Measurements from ENCODE around the gene MDFIC. TPM values are rescaled to one million over a fixed set of nuclear protein-coding genes. Genes with fewer than 3 reads are reported as not detected.

MDFIC gene
- total and polyA plus RNA-seq, 2 of the 4 experiments (the other 2 are of a cell fraction): 16.9 to 35.0 TPM

- H4K5ac ChIP-seq (ENCODE audit: low read depth, low read length): no peak overlapping the region
- peaks cover 5% of the 10 kb centered on the region for H3K9me1 ChIP-seq (ENCODE audit: insufficient read depth, low read length)
- ChIA-PET CTCF (interaction anchor here (0.6 kb wide), 1 partner anchor 94 kb away, joined by 8 read pairs; no protein-coding TSS in a partner anchor), POLR2A (ENCODE audit: unreplicated experiment) (no interaction called here)
- no peaks in the 10 kb centered on the region; the same call in 1 of the 2 replicates for H4K20me1 ChIP-seq (ENCODE audit: insufficient read depth, low read length)
- H2BK15ac ChIP-seq (ENCODE audit: low read depth, low read length): no peak overlapping the region
- peaks cover 15 to 42% of the 10 kb centered on the region in 2 experiments for H3K79me1 ChIP-seq (ENCODE audit: low read depth in 1 of 2, low read length in 2 of 2)
- H3K56ac ChIP-seq (ENCODE audit: extremely low read depth, insufficient read depth, low read length): no peak overlapping the region
- H3K4me1 ChIP-seq (ENCODE audit: control insufficient read depth, insufficient read depth, low read length): peaks cover 10% of the 10 kb centered on the region
- H2AK5ac ChIP-seq (ENCODE audit: low read depth, low read length): no peak overlapping the region
- no peak overlapping the region for H3K9ac ChIP-seq (ENCODE audit: low read depth, low read length)
- dilution Hi-C loops (cut with HindIII; ENCODE audit: low sequenced_read_pairs, unreplicated experiment) (no loop called here), intact Hi-C loops (cut with micrococcal nuclease) (no loop called here), in situ Hi-C loops (cut with MboI; ENCODE audit: low sequenced_read_pairs) (no loop called here)
- DNase-seq: no peak
- no peak overlapping the region for H2AK9ac ChIP-seq (replicated peaks; ENCODE audit: low read depth, low read length, poor library complexity)
- H3K27ac ChIP-seq (ENCODE audit: insufficient read depth, low read length): no peak overlapping the region
- no peak overlapping the region for H3K14ac ChIP-seq (replicated peaks; ENCODE audit: low read depth, low read length)
- H2BK20ac ChIP-seq (ENCODE audit: low read depth, low read length): peak overlapping the region; percentile 5; the same call in 1 of the 2 replicates
- no peak overlapping the region for H3K4me3 ChIP-seq (ENCODE audit: insufficient read depth, low read depth, low read length)
- ATAC-seq (ENCODE audit: low read depth): no peak
- peaks cover 2% of the 10 kb centered on the region for H3K36me3 ChIP-seq (ENCODE audit: control insufficient read depth, insufficient read depth, low read length)
- WGBS, 2 experiments (ENCODE audit: extremely low coverage in 2 of 2, insufficient read length in 1 of 2): no CpG with 5 or more reads among the region's 2 CpGs
- H3K18ac ChIP-seq (ENCODE audit: low read depth, low read length): no peak overlapping the region
- no peak overlapping the region for H2BK5ac ChIP-seq (ENCODE audit: low read depth, low read length, poor library complexity, severe bottlenecking)
- no peak for TF ChIP-seq CHD1 (IDR thresholded peaks at IDR 0.05; ENCODE audit: low read depth, low read length)
- no peak for TF ChIP-seq RAD21 (IDR thresholded peaks at IDR 0.05; ENCODE audit: low read length)
- TF ChIP-seq, protein P1, sequence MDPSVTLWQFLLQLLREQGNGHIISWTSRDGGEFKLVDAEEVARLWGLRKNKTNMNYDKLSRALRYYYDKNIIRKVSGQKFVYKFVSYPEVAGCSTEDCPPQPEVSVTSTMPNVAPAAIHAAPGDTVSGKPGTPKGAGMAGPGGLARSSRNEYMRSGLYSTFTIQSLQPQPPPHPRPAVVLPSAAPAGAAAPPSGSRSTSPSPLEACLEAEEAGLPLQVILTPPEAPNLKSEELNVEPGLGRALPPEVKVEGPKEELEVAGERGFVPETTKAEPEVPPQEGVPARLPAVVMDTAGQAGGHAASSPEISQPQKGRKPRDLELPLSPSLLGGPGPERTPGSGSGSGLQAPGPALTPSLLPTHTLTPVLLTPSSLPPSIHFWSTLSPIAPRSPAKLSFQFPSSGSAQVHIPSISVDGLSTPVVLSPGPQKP (IDR thresholded peaks at IDR 0.05; ENCODE audit: borderline replicate concordance, low read depth, low read length): no peak
- no peak for TF ChIP-seq NFE2L2 (IDR thresholded peaks at IDR 0.05; ENCODE audit: low read depth, low read length)
- TF ChIP-seq, protein P2, sequence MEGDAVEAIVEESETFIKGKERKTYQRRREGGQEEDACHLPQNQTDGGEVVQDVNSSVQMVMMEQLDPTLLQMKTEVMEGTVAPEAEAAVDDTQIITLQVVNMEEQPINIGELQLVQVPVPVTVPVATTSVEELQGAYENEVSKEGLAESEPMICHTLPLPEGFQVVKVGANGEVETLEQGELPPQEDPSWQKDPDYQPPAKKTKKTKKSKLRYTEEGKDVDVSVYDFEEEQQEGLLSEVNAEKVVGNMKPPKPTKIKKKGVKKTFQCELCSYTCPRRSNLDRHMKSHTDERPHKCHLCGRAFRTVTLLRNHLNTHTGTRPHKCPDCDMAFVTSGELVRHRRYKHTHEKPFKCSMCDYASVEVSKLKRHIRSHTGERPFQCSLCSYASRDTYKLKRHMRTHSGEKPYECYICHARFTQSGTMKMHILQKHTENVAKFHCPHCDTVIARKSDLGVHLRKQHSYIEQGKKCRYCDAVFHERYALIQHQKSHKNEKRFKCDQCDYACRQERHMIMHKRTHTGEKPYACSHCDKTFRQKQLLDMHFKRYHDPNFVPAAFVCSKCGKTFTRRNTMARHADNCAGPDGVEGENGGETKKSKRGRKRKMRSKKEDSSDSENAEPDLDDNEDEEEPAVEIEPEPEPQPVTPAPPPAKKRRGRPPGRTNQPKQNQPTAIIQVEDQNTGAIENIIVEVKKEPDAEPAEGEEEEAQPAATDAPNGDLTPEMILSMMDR (conservative IDR thresholded peaks at IDR 0.05; ENCODE audit: low read depth, low read length): no peak
- TF ChIP-seq USF2 (IDR thresholded peaks at IDR 0.05; ENCODE audit: low read depth, low read length): no peak
- no peak for TF ChIP-seq RCOR1 (IDR thresholded peaks at IDR 0.05; ENCODE audit: insufficient replicate concordance, low read length)
- H3K27me3 ChIP-seq (ENCODE audit: control insufficient read depth, insufficient read depth, low read length): no peaks in the 10 kb centered on the region
- H4K91ac ChIP-seq (ENCODE audit: insufficient read depth, low read depth, low read length): no peak overlapping the region
- H3K9me3 ChIP-seq (ENCODE audit: control insufficient read depth, insufficient read depth, low read length): no peaks in the 10 kb centered on the region
- no peak overlapping the region for H2AFZ ChIP-seq (replicated peaks; ENCODE audit: low read length, poor library complexity)
- BruUV-seq (replicated peaks): no TSS peak
- H2BK120ac ChIP-seq (ENCODE audit: low read depth, low read length): no peak overlapping the region
- H3K4ac ChIP-seq (ENCODE audit: low read depth, low read length): no peak overlapping the region
- no peak overlapping the region for H4K8ac ChIP-seq (ENCODE audit: low read depth in 2 of 2, low read length in 2 of 2)
- H3K23ac ChIP-seq (ENCODE audit: low read depth, low read length): no peak overlapping the region
- no peak overlapping the region for H3K4me2 ChIP-seq (ENCODE audit: low read depth, low read length)
These were observed 53.5 kb downstream of the MDFIC start for GRCh38 chr7:114975401-114975800.

Data from IMR-90 (cell line).